GM19395 (cell line): ENCODE measurements around the gene NDEL1.
"Not testable (repeated sequence)": the region's sequence is repeated elsewhere in the genome, so short reads cannot be mapped to it uniquely, and the experiment has no call there.

Source experiments
- ATAC-seq: cut with Tn5 transposase; IDR thresholded peaks from one replicate; pipeline ENCODE4 v1.9.1; 2021; ENCODE audit warnings: mild to moderate bottlenecking, moderate library complexity; ENCODE audit not compliant: unreplicated experiment

The NDEL1 gene

GRCh38 chr17:8435245-8436168 is at the start of gene NDEL1:
Gene NDEL1, plus strand, starts transcription at chr17:8435884. Its CDS starts 8,388 bp downstream, at chr17:8444272.
- peak; percentile 95 for ATAC-seq

DNA sequence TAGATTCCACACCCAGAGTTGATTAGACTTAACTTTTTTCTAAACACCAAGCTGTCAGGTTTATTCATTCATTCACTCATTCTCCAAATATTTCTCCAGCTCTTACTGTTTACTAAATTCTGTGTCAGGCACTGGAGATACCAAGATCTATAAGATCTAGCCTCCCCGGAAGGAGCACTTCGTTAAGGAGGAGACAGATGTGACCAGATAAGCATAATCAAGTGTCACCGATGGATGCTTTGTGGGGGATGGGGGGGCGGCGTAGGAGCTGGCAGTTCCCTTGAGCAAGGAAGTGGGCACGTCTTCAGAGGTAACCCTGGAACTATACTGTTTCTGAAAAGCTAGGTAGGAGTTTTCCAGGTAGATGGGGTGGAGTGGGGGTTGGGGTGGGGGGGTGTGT is 48.8 kb upstream of the NDEL1 start:
- ATAC-seq = no peak

DNA sequence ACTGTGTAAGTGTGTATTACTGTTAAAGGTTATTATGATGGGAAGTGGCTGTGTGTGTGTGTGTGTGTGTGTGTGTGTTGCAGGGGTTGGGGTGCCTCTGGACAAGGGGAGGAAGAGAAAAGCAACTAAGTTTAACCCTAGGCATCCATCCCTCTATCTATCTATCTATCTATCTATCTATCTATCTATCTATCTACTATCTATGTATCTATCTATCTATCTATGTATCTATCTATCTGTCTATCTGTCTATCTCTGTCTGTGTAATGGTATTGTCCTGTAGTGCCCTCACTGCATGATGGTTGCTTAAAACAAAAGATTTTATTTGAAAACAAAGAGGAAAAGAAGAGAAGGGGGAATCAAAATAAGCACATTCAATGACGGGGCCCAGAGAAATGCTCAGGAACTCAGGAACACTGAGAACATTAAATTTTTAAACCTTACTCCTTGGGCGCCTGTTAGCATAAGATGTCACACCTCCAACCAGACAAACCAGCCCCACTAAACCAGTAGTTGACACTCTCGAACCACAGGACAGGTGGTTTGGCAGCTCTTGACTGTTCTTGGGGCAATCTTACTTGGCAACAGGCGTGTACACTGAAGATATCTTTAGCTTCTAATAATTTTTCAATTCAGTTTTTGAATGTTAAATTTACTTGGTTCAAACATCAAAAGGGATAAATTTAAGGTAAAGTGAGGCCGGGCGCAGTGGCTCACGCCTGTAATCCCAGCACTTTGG is 47.6 kb upstream of the NDEL1 start:
- ATAC-seq = no peak

DNA sequence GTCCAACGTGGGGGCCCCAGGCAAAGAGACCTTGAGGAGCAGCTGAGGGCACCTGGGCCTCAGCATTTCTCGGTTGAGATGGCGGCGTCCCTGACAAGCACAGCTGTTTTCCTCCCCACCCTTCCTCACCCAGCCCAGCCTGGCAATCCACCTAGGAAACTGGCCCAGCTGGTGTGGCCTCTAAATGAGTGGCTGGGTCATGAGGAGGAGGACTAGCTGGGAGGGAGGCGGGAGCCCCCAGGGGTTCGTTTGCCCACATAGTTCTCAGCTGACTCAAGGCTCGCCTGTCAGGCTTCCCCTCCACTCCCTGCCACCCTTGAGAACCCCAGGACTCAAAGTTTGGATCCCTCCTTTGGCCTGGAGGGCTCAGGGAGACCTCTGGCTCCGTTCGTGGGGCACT is 44.0 kb upstream of the NDEL1 start:
- ATAC-seq = no peak

DNA sequence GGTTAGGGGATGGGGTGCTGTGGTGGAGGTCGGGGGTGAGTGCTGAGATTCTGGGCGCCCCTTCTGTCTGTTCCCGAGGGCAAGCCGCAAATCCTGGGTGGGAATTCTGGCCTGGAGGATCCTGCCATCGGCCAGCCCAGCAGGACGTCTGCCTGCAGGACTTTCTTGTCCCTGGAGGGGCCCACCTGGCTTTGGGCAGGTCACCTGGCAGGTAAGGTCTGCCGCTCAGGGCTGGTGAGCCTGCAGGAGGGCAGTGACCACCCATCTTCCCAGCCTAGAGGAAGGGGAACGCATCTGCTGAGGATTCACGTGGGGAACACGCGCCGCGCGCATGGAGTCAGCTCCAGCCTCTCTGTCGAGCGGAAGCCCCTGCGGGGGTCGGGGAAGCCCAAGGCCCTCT is 43.4 kb upstream of the NDEL1 start:
- no peak for ATAC-seq

DNA sequence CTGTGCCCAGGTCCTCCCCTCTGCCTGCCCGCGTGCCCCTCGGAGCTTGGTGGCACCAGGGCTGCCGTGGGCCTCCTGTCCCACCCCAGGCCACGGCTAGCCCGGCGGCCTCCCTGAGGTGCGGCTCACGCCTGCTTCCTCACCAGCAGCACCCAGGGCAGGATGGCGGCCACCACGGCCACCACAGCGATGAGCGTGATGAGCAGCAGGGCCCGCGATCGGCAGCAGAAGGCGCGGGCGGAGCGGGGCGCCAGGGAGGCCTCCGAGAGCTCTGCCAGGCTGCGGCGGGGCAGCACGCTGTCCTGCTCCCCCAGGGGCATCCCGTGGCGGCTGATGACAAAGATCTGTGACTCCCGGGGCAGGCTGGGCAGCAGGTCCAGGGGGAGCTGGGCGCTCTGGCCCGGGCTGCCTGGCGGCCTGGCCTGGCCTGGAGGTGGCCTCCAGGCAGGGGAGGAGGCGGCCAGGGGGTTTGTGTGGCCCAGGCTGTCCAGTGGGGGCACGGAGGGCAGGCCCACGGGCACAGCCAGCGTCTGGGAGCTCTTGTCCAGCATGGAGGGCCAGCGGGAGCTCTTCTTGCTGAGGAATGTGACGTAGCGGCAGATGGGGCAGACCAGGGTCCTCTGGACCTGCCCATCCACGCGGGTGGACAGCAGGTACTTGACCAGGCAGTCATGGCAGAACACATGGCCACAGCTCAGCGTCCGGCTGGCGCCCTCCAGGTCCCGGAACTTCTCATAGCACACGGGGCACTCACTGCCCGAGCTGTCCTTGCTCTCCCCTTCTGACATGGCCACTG is 42.8 kb upstream of the NDEL1 start:
- no peak for ATAC-seq

GRCh38 chr17:8393470-8394231 is 42.0 kb upstream of the NDEL1 start:
- no peak for ATAC-seq

GRCh38 chr17:8394497-8394896 is 41.2 kb upstream of the NDEL1 start:
- not testable (repeated sequence) for ATAC-seq

- no peak for ATAC-seq
Observed at GRCh38 chr17:8397636-8398035, 38.0 kb upstream of the NDEL1 start, which contains the start of gene RNF222. Gene RNF222, minus strand, starts transcription at chr17:8397827. Its CDS starts 4,366 bp downstream, at chr17:8393461.

DNA sequence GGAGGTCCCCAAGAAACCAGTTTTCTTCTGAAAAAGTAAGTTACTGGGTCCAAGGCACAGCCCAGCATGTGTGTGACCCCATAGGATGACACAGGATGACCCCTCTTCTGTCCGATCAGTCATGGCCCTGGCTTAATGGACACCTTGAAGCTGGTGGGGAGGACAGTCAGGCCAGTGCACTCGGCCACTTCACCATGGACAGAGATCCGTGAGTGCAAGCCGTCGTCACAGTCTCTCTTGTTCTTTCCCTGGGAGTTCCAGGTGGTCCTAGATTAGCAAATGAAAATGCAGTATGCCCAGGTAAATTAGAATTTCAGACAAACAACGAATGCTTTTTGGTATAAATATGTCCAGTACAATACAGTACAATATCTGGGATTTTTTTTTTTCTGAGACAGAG is 36.7 kb upstream of the NDEL1 start:
- no peak for ATAC-seq

- no peak for ATAC-seq
Observed at GRCh38 chr17:8401107-8401506, 34.6 kb upstream of the NDEL1 start.

DNA sequence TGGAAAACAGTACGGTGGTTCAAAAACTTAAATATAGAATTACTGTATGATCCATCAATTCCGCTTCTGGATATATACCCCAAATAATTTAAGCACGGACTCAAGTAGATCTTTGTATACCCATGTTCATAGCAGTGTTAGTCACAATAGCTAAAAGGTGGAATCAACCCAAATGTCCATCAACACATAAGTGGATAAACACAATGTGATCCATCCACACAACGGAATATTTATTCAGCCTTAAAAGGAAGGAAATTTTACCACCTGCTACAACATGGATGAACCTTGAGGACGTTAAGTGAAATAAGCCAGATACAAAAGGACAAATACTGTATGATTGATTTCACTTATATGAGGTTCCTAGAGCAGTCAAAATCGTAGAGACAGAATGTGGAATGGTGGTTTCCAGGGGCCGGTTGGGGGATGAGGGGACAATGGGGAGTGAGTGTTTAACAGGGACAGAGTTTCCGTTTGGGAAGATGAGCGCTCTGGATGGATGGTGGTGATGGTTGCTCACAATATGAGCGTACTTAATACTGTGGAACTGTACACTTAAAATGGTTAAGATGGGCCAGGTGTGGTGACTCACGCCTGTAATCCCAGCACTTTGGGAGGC is 32.7 kb upstream of the NDEL1 start:
- ATAC-seq = no peak

DNA sequence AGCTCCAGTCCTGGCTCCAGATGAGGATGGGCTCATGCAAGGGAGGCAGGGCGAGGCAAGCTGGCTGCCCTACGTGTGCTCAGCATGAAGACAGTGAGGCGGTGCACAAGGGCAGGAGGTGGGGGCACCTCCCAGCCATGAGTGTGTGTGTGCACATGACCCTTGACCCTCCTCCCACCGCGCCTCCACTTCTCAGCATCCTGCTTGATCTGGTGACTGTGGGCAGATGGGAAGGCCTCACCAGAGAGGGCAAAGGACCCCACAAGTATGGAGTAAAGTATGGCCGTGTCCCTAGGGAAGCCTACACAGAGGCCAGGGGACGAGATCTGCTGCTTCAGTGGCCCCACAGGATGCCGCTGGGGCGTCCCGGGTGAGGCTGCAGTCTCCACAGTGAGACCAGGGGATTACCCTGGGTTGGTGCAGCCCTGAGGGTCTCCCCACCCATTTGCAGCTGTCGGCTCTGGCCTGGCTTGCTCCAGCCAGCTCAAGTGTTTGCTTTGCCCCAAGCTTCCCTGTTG is 30.1 kb upstream of the NDEL1 start:
- ATAC-seq = no peak

GRCh38 chr17:8406174-8406573 is 29.5 kb upstream of the NDEL1 start:
- no peak for ATAC-seq

GRCh38 chr17:8408371-8408770 is 27.3 kb upstream of the NDEL1 start:
- ATAC-seq = no peak

- no peak for ATAC-seq
Observed at GRCh38 chr17:8409966-8410882, 25.5 kb upstream of the NDEL1 start.

GRCh38 chr17:8410883-8411238 is 24.8 kb upstream of the NDEL1 start:
- no peak for ATAC-seq

DNA sequence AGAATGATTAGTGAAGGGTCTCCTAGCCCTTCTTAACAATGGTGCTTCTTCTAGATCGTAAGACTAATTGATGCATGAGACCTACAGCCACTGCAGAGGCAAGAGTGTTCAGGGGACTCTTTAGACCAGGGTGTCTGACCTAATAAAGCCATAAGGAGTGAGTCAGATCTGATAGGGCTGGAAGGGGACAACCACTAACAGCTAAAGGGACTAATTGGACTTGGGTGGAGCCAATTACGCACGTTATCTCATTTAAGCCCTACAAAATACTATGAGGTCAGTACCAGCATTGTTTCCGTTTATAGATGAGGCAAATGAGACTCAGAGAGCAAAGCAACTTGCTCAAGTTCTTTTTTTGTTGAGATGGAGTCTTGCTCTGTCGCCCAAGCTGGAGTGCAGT is 23.6 kb upstream of the NDEL1 start:
- ATAC-seq = no peak

DNA sequence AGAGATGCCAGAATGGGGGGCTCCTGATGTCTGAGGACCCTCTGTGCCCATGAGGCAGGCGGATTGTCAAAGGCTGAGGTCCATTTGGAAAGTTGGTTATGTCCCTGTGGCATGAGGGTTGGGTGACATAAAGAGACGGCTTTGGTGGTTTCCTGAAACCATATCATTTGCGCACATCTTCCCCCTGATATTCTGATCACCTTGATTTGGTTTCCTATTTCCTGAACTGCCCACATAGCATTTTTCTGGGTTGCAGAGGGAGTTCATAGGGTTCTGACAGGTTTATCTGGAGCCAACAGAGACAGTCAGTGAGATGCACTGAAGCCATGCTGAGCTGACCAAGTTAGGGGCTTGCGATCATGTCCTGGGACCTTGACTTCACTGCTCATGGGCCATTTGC is 22.4 kb upstream of the NDEL1 start:
- no peak for ATAC-seq
